ENCODE measurements around the gene HECA. TPM values are rescaled to one million over a fixed set of nuclear protein-coding genes. Genes with fewer than 3 reads are reported as not detected.

HECA gene
- total and polyA plus RNA-seq, 11 donors: 16.5 to 67.0 (median 47.9) TPM

- H3K4me3 ChIP-seq: no peak overlapping the region
- H3K4me1 ChIP-seq: peaks cover 9 to 90% (median 57%) of the 10 kb centered on the region in 12 donors
- no peak for TF ChIP-seq CTCF (IDR thresholded peaks at IDR 0.05)
- TF ChIP-seq POLR2A (IDR thresholded peaks at IDR 0.05): no peak
- DNase-seq (no peak), ATAC-seq (no peak)
- H3K9me3 ChIP-seq: no peaks in the 10 kb centered on the region
- H3K27ac ChIP-seq: no peak overlapping the region
- intact Hi-C loops (cut with DNase I): no loop called here
- no peaks in the 10 kb centered on the region for H3K36me3 ChIP-seq
- 87 to 91% (median 91%) methylated on average over 4 of the region's 4 CpGs for WGBS, 4 donors
- no peaks in the 10 kb centered on the region for H3K27me3 ChIP-seq
These were observed 24.1 kb downstream of the HECA start for GRCh38 chr6:139159016-139159415.

DNA sequence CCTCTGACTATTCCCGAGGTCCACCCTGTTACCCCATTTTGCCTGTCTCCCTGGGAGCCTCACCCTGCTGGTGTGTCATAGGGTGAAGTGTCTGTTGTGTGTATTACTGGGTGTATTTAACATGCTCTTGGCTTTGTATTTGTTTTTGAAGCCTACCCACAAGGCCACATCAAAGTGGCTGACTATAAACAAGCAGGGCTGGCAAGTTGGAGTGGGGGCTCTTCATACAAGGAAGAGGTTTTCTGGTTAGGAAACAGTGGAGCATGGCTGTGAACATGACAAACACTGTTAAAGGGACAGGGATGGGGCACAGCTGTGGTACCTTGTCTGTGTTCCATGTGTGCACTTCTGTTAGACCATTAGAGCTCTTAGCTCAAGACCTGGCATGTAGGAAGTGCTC, 26.3 kb downstream of the HECA start:
- no peaks in the 10 kb centered on the region for H3K27me3 ChIP-seq
- ATAC-seq (peak in 2 of 4 donors; percentile 13 to 35), DNase-seq (no peak)
- no peak for TF ChIP-seq CTCF (IDR thresholded peaks at IDR 0.05)
- TF ChIP-seq POLR2A (IDR thresholded peaks at IDR 0.05): no peak
- H3K36me3 ChIP-seq: peaks cover 0 to 4% (median under 1%) of the 10 kb centered on the region in 9 donors
- intact Hi-C loops (cut with DNase I): no loop called here
- H3K4me1 ChIP-seq: peaks cover 0 to 81% (median 46%) of the 10 kb centered on the region in 12 donors
- peak overlapping the region in 1 of 12 donors; percentile 66 for H3K27ac ChIP-seq
- no peaks in the 10 kb centered on the region for H3K9me3 ChIP-seq
- 43 to 56% (median 48%) methylated on average over 1 of the region's 1 CpG for WGBS, 4 donors
- no peak overlapping the region for H3K4me3 ChIP-seq

DNA sequence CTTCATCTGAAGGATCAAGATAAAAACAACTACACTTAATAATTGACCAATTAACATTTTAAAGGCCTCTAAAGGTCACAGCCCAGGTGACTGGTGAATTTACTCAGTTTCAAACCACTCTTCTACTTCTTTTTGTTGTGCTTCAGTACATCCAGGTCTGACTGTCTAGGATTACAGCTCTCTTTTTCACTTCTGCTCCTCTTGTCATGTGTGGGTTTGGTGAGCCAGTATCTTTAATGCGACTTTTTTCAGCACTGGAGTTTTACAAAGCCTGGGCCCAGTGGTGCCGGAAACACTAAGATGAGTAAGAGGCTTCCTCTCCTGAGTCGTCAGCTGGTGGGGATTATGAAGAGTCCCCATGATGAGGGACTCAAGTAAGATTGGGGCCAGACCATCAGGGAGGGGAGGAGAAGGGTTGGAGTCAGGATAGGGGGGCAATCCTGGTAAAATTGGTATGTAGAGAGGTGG, 27.0 kb downstream of the HECA start:
- peak overlapping the region in 1 of 12 donors; percentile 66 for H3K27ac ChIP-seq
- ATAC-seq (peak in 1 of 4 donors; percentile 5), DNase-seq (no peak)
- H3K27me3 ChIP-seq: no peaks in the 10 kb centered on the region
- H3K4me3 ChIP-seq: no peak overlapping the region
- peaks cover 0 to 11% (median 8%) of the 10 kb centered on the region in 9 donors for H3K36me3 ChIP-seq
- WGBS, 4 donors: 65 to 82% (median 70%) methylated on average over 3 of the region's 3 CpGs
- H3K4me1 ChIP-seq: peaks cover 0 to 75% (median 39%) of the 10 kb centered on the region in 12 donors
- TF ChIP-seq POLR2A (IDR thresholded peaks at IDR 0.05) (no peak), CTCF (IDR thresholded peaks at IDR 0.05) (no peak)
- H3K9me3 ChIP-seq: no peaks in the 10 kb centered on the region
- intact Hi-C loops (cut with DNase I): no loop called here

DNA sequence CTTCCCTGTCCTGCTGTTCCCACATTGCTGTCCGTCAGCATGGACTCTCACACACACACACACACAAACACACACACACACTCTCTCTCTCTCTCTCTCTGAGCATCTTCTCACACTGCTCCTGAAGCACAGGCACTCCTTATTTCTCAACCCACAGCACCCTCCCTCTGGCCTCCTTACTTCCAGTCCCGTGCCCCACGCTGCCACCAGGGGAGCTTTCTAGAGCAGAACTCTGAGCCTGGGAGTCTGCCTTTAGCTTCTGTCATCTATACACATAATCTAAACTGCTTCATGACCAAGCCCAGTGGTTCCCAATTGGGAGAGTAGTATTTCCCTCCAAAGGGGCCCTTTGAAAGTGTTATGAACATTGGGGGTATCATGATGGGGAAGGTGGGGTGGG, 29.1 kb downstream of the HECA start:
- Histone ChIP-seq H3K27ac (no peak overlapping the region), H3K27me3 (no peaks in the 10 kb centered on the region), H3K36me3 (peaks cover 0 to 32% (median 21%) of the 10 kb centered on the region in 9 donors), H3K4me3 (no peak overlapping the region), H3K9me3 (no peaks in the 10 kb centered on the region), H3K4me1 (peaks cover 0 to 67% (median 30%) of the 10 kb centered on the region in 12 donors)
- intact Hi-C loops (cut with DNase I): no loop called here
- ATAC-seq (peak in 1 of 4 donors; percentile 27), DNase-seq (no peak)
- WGBS, 4 donors: 56 to 76% (median 72%) methylated on average over 3 of the region's 3 CpGs
- TF ChIP-seq POLR2A (IDR thresholded peaks at IDR 0.05) (no peak), CTCF (IDR thresholded peaks at IDR 0.05) (peak in 1 of 12 donors; percentile 4)
